ENCODE measurements around the gene GRIA3.

Gene GRIA3

DNA sequence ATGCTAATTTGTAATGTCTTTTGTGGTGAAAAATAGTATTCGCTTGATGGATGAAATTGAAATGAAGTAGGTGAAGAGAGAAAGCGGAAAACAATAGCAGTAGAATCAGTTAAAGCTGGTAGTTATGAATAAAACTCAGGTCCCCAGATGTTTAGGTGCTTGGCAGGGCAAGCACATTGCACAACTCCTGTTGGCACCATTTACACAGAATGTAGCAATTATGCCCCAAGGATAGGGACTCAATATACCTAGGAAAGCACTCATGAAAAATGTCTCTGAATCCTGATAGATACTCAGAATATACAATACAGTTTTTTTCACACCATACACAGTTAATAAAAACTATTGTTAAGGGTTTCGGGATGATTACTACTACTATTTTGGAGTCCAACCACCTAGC is 26.5 kb upstream of the GRIA3 start:
- H3K4me3 ChIP-seq (replicated peaks; ENCODE audit: low read depth, low read length): no peak overlapping the region
- TF ChIP-seq, protein P1, sequence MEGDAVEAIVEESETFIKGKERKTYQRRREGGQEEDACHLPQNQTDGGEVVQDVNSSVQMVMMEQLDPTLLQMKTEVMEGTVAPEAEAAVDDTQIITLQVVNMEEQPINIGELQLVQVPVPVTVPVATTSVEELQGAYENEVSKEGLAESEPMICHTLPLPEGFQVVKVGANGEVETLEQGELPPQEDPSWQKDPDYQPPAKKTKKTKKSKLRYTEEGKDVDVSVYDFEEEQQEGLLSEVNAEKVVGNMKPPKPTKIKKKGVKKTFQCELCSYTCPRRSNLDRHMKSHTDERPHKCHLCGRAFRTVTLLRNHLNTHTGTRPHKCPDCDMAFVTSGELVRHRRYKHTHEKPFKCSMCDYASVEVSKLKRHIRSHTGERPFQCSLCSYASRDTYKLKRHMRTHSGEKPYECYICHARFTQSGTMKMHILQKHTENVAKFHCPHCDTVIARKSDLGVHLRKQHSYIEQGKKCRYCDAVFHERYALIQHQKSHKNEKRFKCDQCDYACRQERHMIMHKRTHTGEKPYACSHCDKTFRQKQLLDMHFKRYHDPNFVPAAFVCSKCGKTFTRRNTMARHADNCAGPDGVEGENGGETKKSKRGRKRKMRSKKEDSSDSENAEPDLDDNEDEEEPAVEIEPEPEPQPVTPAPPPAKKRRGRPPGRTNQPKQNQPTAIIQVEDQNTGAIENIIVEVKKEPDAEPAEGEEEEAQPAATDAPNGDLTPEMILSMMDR (IDR thresholded peaks at IDR 0.05; ENCODE audit: low read depth, low read length, missing control alignments): no peak
- no peak for DNase-seq (ENCODE audit: extremely low read depth, low read depth)

DNA sequence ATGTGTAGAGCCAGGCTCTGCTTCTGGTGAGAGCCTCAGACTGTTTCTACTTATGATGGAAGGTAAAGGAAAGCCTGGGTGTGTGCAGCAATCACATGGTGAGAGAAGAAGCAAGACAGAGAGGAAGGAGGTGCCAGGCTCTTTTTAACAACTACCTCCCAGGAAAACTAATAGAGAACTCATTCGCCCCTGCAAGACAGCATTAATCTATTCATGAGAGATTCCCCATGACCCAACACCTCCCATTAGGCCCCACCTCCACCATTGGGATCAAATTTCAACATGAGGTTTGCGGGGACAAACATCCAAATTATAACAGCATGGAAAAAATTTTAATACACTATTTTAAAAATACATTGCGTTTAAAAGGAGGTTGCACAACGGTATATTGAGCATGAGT is 24.7 kb upstream of the GRIA3 start:
- DNase-seq (ENCODE audit: extremely low read depth, low read depth): no peak
- TF ChIP-seq, protein P1 (IDR thresholded peaks at IDR 0.05; ENCODE audit: low read depth, low read length, missing control alignments): no peak
- no peak overlapping the region for H3K4me3 ChIP-seq (replicated peaks; ENCODE audit: low read depth, low read length)

DNA sequence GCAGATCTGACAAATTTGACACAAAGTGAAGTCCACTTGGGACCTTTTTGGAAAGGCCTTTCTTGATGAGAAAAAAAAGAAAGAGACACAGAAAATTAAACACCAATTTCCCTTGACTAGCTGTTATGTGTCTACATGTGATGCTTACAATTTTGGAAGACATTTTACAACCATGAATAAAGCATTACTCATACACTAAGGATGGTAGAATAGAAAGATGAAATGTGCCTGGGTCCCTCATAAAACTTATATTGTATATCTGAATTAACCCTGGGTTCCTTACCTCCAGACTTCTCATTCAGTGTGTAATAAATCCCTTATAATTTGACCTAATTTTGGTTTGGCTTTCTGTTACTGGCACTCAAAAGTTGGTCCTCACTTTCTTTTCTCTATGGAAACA is 16.5 kb upstream of the GRIA3 start:
- no peak overlapping the region for H3K4me3 ChIP-seq (replicated peaks; ENCODE audit: low read depth, low read length)
- TF ChIP-seq, protein P1 (IDR thresholded peaks at IDR 0.05; ENCODE audit: low read depth, low read length, missing control alignments): no peak
- no peak for DNase-seq (ENCODE audit: extremely low read depth, low read depth)

DNA sequence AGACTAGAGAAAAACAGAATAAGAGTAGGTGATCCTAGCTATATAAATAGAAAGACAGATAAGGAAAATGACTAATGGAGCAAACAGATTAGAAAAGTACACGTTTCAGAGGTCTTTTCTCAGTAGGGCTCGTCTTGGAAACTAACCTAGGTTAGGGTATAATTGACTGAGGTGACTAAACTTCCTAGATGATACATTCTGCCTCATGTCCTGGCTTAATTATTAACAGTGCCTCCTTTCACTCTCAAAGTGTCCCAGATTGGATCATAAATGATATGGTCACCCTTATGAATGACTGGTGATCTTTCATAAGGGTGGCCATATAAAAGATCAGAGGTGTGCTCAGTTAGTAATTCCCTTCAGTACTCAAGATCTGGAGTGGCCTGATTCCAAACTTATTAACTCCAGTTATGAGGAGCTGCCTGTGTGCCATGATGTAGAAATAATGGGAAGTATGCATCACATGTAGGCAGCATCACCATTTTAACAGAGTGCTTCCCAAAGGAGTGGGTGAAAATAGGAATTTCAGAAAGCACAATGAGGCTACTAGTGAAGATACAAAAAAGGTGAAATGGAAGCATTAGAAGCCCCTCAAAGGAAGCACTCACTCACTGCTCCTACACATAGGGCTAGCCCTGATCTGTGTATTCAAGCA is 14.7 kb upstream of the GRIA3 start:
- no peak overlapping the region for H3K4me3 ChIP-seq (replicated peaks; ENCODE audit: low read depth, low read length)
- no peak for DNase-seq (ENCODE audit: extremely low read depth, low read depth)
- TF ChIP-seq, protein P1 (IDR thresholded peaks at IDR 0.05; ENCODE audit: low read depth, low read length, missing control alignments): no peak

DNA sequence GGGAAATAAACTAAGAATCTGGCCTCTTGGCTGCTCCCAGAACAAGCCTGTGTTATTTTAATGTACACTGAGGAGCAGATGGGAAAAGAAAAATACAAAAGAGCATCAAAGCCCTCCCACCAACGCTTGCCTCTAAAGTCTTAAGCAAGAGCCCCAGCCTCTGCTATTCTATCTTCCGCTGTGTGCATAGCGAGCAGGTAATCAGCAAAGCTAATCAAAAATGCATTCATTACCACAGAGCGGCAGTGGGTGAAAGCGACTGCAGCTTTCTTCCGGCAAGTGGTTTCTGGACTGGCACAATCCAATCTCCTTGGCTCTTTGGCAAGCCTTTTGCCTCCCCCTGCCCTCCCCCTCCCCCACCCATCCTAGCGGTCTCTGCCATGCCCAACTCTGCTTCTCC is 13.5 kb upstream of the GRIA3 start:
- no peak for DNase-seq (ENCODE audit: extremely low read depth, low read depth)
- H3K4me3 ChIP-seq (replicated peaks; ENCODE audit: low read depth, low read length): no peak overlapping the region
- TF ChIP-seq, protein P1 (IDR thresholded peaks at IDR 0.05; ENCODE audit: low read depth, low read length, missing control alignments): no peak

DNA sequence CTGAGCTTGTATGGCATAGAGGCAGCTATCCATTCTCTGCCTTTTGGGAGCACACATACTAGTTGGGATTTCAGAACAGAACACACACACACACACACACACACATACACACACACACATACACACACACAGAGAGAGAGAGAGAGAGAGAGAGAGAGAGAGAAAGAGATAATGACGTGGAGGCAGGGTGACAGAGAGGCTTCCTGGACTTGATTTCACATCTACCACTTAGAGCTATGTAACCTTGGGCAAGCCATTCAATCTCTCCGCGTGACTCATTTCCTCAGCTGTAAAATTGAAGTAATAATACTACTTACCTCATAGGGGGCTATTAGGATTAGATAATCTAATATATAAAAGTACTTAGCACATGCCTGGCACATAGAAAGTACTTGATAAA is 12.3 kb upstream of the GRIA3 start:
- DNase-seq (ENCODE audit: extremely low read depth, low read depth): no peak
- no peak overlapping the region for H3K4me3 ChIP-seq (replicated peaks; ENCODE audit: low read depth, low read length)
- TF ChIP-seq, protein P1 (IDR thresholded peaks at IDR 0.05; ENCODE audit: low read depth, low read length, missing control alignments): no peak

DNA sequence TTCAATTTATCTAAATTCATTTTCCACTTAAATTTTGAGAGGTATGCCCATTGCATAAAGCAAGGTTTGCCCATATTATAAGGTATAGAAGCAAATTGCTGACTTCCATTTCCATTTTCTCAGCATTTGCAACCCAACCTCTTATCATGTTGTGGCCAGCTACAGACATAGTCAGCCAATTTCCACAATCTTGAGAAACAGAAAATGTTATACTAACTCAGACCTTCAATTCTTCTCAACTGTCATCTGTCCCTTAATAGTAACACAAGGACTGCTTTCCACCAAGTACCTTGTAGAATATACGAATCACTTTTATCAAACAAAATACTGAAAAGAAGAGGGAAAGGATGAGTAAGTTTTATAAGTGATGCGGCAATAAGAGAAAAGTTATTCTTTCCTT is 11.2 kb upstream of the GRIA3 start:
- DNase-seq (ENCODE audit: extremely low read depth, low read depth): no peak
- TF ChIP-seq, protein P1 (IDR thresholded peaks at IDR 0.05; ENCODE audit: low read depth, low read length, missing control alignments): no peak

More for the DNA sequence above, 11.2 kb upstream of the GRIA3 start:
- no peak overlapping the region for H3K4me3 ChIP-seq (replicated peaks; ENCODE audit: low read depth, low read length)

All from HFF-Myc (cell line).